ENCODE measurements around the gene PDE9A.

Gene PDE9A

GRCh38 chr21:42796327-42797062 lies 143.1 kb downstream of the PDE9A start:
- TF ChIP-seq, protein P1, sequence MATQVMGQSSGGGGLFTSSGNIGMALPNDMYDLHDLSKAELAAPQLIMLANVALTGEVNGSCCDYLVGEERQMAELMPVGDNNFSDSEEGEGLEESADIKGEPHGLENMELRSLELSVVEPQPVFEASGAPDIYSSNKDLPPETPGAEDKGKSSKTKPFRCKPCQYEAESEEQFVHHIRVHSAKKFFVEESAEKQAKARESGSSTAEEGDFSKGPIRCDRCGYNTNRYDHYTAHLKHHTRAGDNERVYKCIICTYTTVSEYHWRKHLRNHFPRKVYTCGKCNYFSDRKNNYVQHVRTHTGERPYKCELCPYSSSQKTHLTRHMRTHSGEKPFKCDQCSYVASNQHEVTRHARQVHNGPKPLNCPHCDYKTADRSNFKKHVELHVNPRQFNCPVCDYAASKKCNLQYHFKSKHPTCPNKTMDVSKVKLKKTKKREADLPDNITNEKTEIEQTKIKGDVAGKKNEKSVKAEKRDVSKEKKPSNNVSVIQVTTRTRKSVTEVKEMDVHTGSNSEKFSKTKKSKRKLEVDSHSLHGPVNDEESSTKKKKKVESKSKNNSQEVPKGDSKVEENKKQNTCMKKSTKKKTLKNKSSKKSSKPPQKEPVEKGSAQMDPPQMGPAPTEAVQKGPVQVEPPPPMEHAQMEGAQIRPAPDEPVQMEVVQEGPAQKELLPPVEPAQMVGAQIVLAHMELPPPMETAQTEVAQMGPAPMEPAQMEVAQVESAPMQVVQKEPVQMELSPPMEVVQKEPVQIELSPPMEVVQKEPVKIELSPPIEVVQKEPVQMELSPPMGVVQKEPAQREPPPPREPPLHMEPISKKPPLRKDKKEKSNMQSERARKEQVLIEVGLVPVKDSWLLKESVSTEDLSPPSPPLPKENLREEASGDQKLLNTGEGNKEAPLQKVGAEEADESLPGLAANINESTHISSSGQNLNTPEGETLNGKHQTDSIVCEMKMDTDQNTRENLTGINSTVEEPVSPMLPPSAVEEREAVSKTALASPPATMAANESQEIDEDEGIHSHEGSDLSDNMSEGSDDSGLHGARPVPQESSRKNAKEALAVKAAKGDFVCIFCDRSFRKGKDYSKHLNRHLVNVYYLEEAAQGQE (IDR thresholded peaks at IDR 0.05; ENCODE audit: insufficient read depth in 1 of 2, low read depth in 2 of 2, low read length in 2 of 2): no peak
- TF ChIP-seq TAF1 (IDR thresholded peaks at IDR 0.05; ENCODE audit: borderline replicate concordance, insufficient read depth, low read length) (no peak), FOXP2 (optimal IDR thresholded peaks at IDR 0.05; ENCODE audit: borderline replicate concordance, extremely low read depth, extremely low read length, insufficient read depth) (no peak)

- TF ChIP-seq, protein P1 (IDR thresholded peaks at IDR 0.05; ENCODE audit: insufficient read depth in 1 of 2, low read depth in 2 of 2, low read length in 2 of 2): no peak
- TF ChIP-seq POLR2AphosphoS5 (IDR thresholded peaks at IDR 0.05; ENCODE audit: low read depth, low read length) (no peak), FOXP2 (optimal IDR thresholded peaks at IDR 0.05; ENCODE audit: borderline replicate concordance, extremely low read depth, extremely low read length, insufficient read depth) (no peak), TAF1 (IDR thresholded peaks at IDR 0.05; ENCODE audit: borderline replicate concordance, insufficient read depth, low read length) (no peak), SIN3A (IDR thresholded peaks at IDR 0.05; ENCODE audit: borderline replicate concordance, insufficient read depth, low read length) (no peak)
Measured at GRCh38 chr21:42797522-42797921, 144.1 kb downstream of the PDE9A start.

GRCh38 chr21:42798106-42798505 lies 144.7 kb downstream of the PDE9A start:
- TF ChIP-seq, protein P1 (IDR thresholded peaks at IDR 0.05; ENCODE audit: insufficient read depth in 1 of 2, low read depth in 2 of 2, low read length in 2 of 2): no peak
- TF ChIP-seq TAF1 (IDR thresholded peaks at IDR 0.05; ENCODE audit: borderline replicate concordance, insufficient read depth, low read length) (no peak), FOXP2 (optimal IDR thresholded peaks at IDR 0.05; ENCODE audit: borderline replicate concordance, extremely low read depth, extremely low read length, insufficient read depth) (no peak), POLR2AphosphoS5 (IDR thresholded peaks at IDR 0.05; ENCODE audit: low read depth, low read length) (no peak), SIN3A (IDR thresholded peaks at IDR 0.05; ENCODE audit: borderline replicate concordance, insufficient read depth, low read length) (no peak)

- TF ChIP-seq FOXP2 (optimal IDR thresholded peaks at IDR 0.05; ENCODE audit: borderline replicate concordance, extremely low read depth, extremely low read length, insufficient read depth): no peak
- TF ChIP-seq SIN3A (IDR thresholded peaks at IDR 0.05; ENCODE audit: borderline replicate concordance, insufficient read depth, low read length): no peak
- no peak for TF ChIP-seq POLR2AphosphoS5 (IDR thresholded peaks at IDR 0.05; ENCODE audit: low read depth, low read length)
- TF ChIP-seq TAF1 (IDR thresholded peaks at IDR 0.05; ENCODE audit: borderline replicate concordance, insufficient read depth, low read length): no peak
Measured at GRCh38 chr21:42799516-42799915, 146.1 kb downstream of the PDE9A start.

- no peak for TF ChIP-seq FOXP2 (optimal IDR thresholded peaks at IDR 0.05; ENCODE audit: borderline replicate concordance, extremely low read depth, extremely low read length, insufficient read depth)
- no peak for TF ChIP-seq TAF1 (IDR thresholded peaks at IDR 0.05; ENCODE audit: borderline replicate concordance, insufficient read depth, low read length)
- TF ChIP-seq, protein P1 (IDR thresholded peaks at IDR 0.05; ENCODE audit: insufficient read depth in 1 of 2, low read depth in 2 of 2, low read length in 2 of 2): no peak
- TF ChIP-seq SIN3A (IDR thresholded peaks at IDR 0.05; ENCODE audit: borderline replicate concordance, insufficient read depth, low read length): no peak
- TF ChIP-seq POLR2AphosphoS5 (IDR thresholded peaks at IDR 0.05; ENCODE audit: low read depth, low read length): no peak
Measured at GRCh38 chr21:42799948-42800347, 146.5 kb downstream of the PDE9A start.
